ENCODE results near the gene SENP8.
"Not testable (repeated sequence)": the region's sequence is repeated elsewhere in the genome, so short reads cannot be mapped to it uniquely, and the experiment has no call there.

Gene SENP8

GRCh38 chr15:72156928-72157327, 38.7 kb downstream of the SENP8 start:
- no peak for FAIRE-seq

- no peak for FAIRE-seq
Observed at GRCh38 chr15:72160696-72161245, 42.6 kb downstream of the SENP8 start.

- no peak for FAIRE-seq
Observed at GRCh38 chr15:72161361-72162132, 43.3 kb downstream of the SENP8 start.

GRCh38 chr15:72162569-72162968, 44.4 kb downstream of the SENP8 start:
- FAIRE-seq, result no peak

- no peak for FAIRE-seq
Observed at GRCh38 chr15:72163719-72164118, 45.5 kb downstream of the SENP8 start.

- FAIRE-seq, result no peak
Observed at GRCh38 chr15:72166716-72167417, 48.7 kb downstream of the SENP8 start.

GRCh38 chr15:72167445-72167844, 49.2 kb downstream of the SENP8 start:
- no peak for FAIRE-seq

- FAIRE-seq, result no peak
Observed at GRCh38 chr15:72168131-72168807, 50.1 kb downstream of the SENP8 start.

GRCh38 chr15:72168808-72169190, 50.6 kb downstream of the SENP8 start:
- no peak for FAIRE-seq

- no peak for FAIRE-seq
Observed at GRCh38 chr15:72169236-72169920, 51.2 kb downstream of the SENP8 start.

GRCh38 chr15:72169921-72170611, 51.9 kb downstream of the SENP8 start:
- no peak for FAIRE-seq

- no peak for FAIRE-seq
Observed at GRCh38 chr15:72170691-72171090, 52.5 kb downstream of the SENP8 start.

GRCh38 chr15:72171978-72172377, 53.8 kb downstream of the SENP8 start:
- not testable (repeated sequence) for FAIRE-seq

- no peak for FAIRE-seq
Observed at GRCh38 chr15:72172796-72173195, 54.6 kb downstream of the SENP8 start.

GRCh38 chr15:72173401-72173800, 55.2 kb downstream of the SENP8 start:
- no peak for FAIRE-seq

- no peak for FAIRE-seq
Observed at GRCh38 chr15:72173864-72174550, 55.8 kb downstream of the SENP8 start.

- no peak for FAIRE-seq
Observed at GRCh38 chr15:72174551-72175165, 56.5 kb downstream of the SENP8 start.

GRCh38 chr15:72175186-72176044, 57.2 kb downstream of the SENP8 start:
- no peak for FAIRE-seq

GRCh38 chr15:72176159-72176558, 58.0 kb downstream of the SENP8 start:
- no peak for FAIRE-seq

GRCh38 chr15:72176743-72177142, 58.5 kb downstream of the SENP8 start:
- FAIRE-seq, result no peak
